ENCODE data around the gene NUCKS1. TPM values are rescaled to one million over a fixed set of nuclear protein-coding genes. Genes with fewer than 3 reads are reported as not detected.

The NUCKS1 gene
- polyA plus RNA-seq, 1 donor from 2014 or later: 134 TPM

DNA sequence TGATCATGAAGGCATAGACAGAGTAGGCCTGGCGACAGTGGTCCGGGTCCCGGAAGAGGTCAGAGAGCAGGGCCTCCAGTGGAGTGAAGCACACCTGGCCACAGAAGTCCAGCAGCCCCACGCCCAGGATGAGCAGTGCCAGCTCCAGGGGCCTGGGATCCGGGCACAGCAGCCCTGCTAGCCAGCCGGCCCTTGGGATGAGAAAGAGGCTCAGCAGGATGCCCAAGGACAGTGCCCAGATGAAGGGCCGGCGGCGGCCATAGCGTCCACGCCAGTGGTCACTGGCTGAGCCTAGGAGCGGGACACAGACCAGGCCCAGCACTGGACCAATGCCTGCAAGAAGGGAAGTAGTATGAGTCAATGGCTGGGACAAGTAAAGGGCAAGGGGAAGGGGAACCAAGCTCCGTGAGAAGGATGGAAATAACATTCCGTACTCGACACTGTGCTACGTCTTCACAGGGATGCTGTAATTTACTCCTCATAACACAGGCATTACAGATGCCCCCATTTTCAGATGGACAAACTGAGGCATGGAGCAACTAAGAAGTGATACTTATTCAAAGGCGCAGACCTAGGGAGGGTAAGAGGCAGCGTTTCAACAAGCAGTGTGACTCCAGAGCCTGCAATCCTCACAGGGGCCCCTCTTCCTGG is 86.6 kb downstream of the NUCKS1 start:
- Histone ChIP-seq H3K27ac (ENCODE audit: low read length) (no peak overlapping the region), H4K20me1 (ENCODE audit: insufficient read depth) (no peaks in the 10 kb centered on the region), H3K9me3 (ENCODE audit: low read length) (no peaks in the 10 kb centered on the region), H3F3A (ENCODE audit: insufficient read depth, low read length, poor library complexity, severe bottlenecking) (no peaks in the 10 kb centered on the region), H3K4me2 (ENCODE audit: low read length) (no peak overlapping the region), H3K79me2 (replicated peaks; ENCODE audit: insufficient read depth, low read length) (peaks cover 3% of the 10 kb centered on the region), H3K27me3 (ENCODE audit: insufficient read depth, low read depth, low read length) (no peaks in the 10 kb centered on the region), H3K4me3 (ENCODE audit: low read length) (no peak overlapping the region), H3K36me3 (ENCODE audit: insufficient read depth, low read length) (no peaks in the 10 kb centered on the region), H2AFZ (ENCODE audit: low read depth, low read length) (no peak overlapping the region), H3K9me2 (ENCODE audit: insufficient read depth, low read length) (no peaks in the 10 kb centered on the region), H3K9ac (ENCODE audit: low read length) (no peak overlapping the region)
- TF ChIP-seq TAF1 (IDR thresholded peaks at IDR 0.05; ENCODE audit: low read depth) (no peak), EP300 (conservative IDR thresholded peaks at IDR 0.05; ENCODE audit: poor library complexity, severe bottlenecking) (no peak), MXI1 (conservative IDR thresholded peaks at IDR 0.05; ENCODE audit: poor library complexity, severe bottlenecking) (no peak), RAD21 (conservative IDR thresholded peaks at IDR 0.05) (no peak), POLR2AphosphoS5 (IDR thresholded peaks at IDR 0.05) (no peak), SMC3 (conservative IDR thresholded peaks at IDR 0.05; ENCODE audit: poor library complexity) (no peak), EZH2 (IDR thresholded peaks at IDR 0.05; ENCODE audit: borderline replicate concordance, insufficient read depth, low read length, poor library complexity, severe bottlenecking) (no peak)

Small RNA genes within 50 kb of the gene (small RNA-seq; reads per million reads assigned to genes)
- 0 reads per million in 3 experiments for gene RF00017
- 0 reads per million in 3 experiments for gene RF00139

Other genes starting within 250 kb of the NUCKS1 start
- not detected in 2 replicates for gene CDK18, start 245.5 kb downstream of the NUCKS1 start, polyA plus RNA-seq
- gene ELK4, start 118.2 kb downstream of the NUCKS1 start, polyA plus RNA-seq: 6.0 and 10.0 TPM in 2 replicates
- gene SLC45A3, start 69.7 kb downstream of the NUCKS1 start, polyA plus RNA-seq: 0.53 and 0.72 TPM in 2 replicates
- gene RAB29, start 25.3 kb upstream of the NUCKS1 start, polyA plus RNA-seq: 0.18 and 0.40 TPM in 2 replicates
- 3.4 and 4.2 TPM in 2 replicates for gene SLC41A1, start 63.0 kb upstream of the NUCKS1 start, polyA plus RNA-seq
- not detected in 2 replicates for gene PM20D1, start 100.0 kb upstream of the NUCKS1 start, polyA plus RNA-seq
- not detected in 2 replicates for gene SLC26A9, start 193.3 kb upstream of the NUCKS1 start, polyA plus RNA-seq

Data from neural cell (in vitro differentiated cells).